Mesendoderm (in vitro differentiated cells): ENCODE data around the gene ARHGEF6.

Experiments used
- DNase-seq: peaks from one replicate; pipeline ENCODE4 v3.0.0; 2013
- H2AK5ac ChIP-seq: 2 replicates; pipeline ENCODE4 v1.6.1; 2013; ENCODE audit warnings: low read length, inconsistent platforms
- H2BK120ac ChIP-seq: 2 replicates; pipeline ENCODE4 v1.6.1; 2013; ENCODE audit warnings: low read depth, mild to moderate bottlenecking, low read length, moderate library complexity, mixed read lengths
- H2BK15ac ChIP-seq: replicated peaks from 2 replicates; pipeline ENCODE4 v1.6.1; 2013; ENCODE audit warnings: low read depth, mild to moderate bottlenecking, moderate library complexity
- H2BK5ac ChIP-seq: 2 replicates; pipeline ENCODE4 v1.6.1; 2013; ENCODE audit warnings: low read length, inconsistent platforms
- H3K18ac ChIP-seq: 2 replicates; pipeline ENCODE4 v1.6.1; 2013; ENCODE audit warnings: mild to moderate bottlenecking, low read length, mixed read lengths
- H3K23ac ChIP-seq: one replicate; pipeline ENCODE4 v1.6.1; 2013; ENCODE audit warnings: low read length
- H3K27ac ChIP-seq: 2 replicates; pipeline ENCODE4 v1.5.1; 2013; ENCODE audit warnings: low read depth, mild to moderate bottlenecking, inconsistent platforms, low read length, moderate library complexity
- H3K27me3 ChIP-seq: 2 replicates; pipeline ENCODE4 v1.6.1; 2013; ENCODE audit warnings: low read length, control low read depth, mild to moderate bottlenecking, inconsistent platforms; ENCODE audit not compliant: insufficient read depth, poor library complexity
- H3K36me3 ChIP-seq: 2 replicates; pipeline ENCODE4 v1.6.1; 2013; ENCODE audit warnings: low read length, inconsistent platforms; ENCODE audit not compliant: control insufficient read depth, insufficient read depth
- H3K4ac ChIP-seq: one replicate; pipeline ENCODE4 v1.6.1; 2013; ENCODE audit warnings: low read depth, mild to moderate bottlenecking, low read length, moderate library complexity
- H3K4me1 ChIP-seq: 2 replicates; pipeline ENCODE4 v1.6.1; 2013; ENCODE audit warnings: low read depth, low read length, inconsistent platforms; ENCODE audit not compliant: control insufficient read depth
- H3K4me2 ChIP-seq: 2 replicates; pipeline ENCODE4 v1.6.1; 2013; ENCODE audit warnings: low read length
- H3K4me3 ChIP-seq: 2 replicates; pipeline ENCODE4 v1.5.1; 2013; ENCODE audit warnings: mild to moderate bottlenecking, low read length
- H3K56ac ChIP-seq: one replicate; pipeline ENCODE4 v1.6.1; 2013; ENCODE audit warnings: low read length
- H3K79me1 ChIP-seq: 2 replicates; pipeline ENCODE4 v1.6.1; 2013; ENCODE audit warnings: low read length, inconsistent platforms
- H3K79me2 ChIP-seq: 2 replicates; pipeline ENCODE4 v1.6.1; 2013; ENCODE audit warnings: mild to moderate bottlenecking, low read length; ENCODE audit not compliant: control insufficient read depth, insufficient read depth
- H3K9ac ChIP-seq: 2 replicates; pipeline ENCODE4 v1.6.1; 2013; ENCODE audit warnings: low read length, inconsistent platforms
- H4K5ac ChIP-seq: one replicate; pipeline ENCODE4 v1.6.1; 2013; ENCODE audit warnings: low read length
- H4K8ac ChIP-seq: one replicate; pipeline ENCODE4 v1.6.1; 2013; ENCODE audit warnings: low read depth, mild to moderate bottlenecking, control low read depth, low read length, moderate library complexity
- WGBS: extraction: QIAGEN DNeasy Blood & Tissue Kit; methylation state at CpG from one replicate; pipeline ENCODE4 v1.1.7; 2013; ENCODE audit warnings: low lambda C conversion rate, missing lambda C conversion rate; ENCODE audit not compliant: insufficient coverage; ENCODE audit errors: extremely low coverage; 5-methylcytosine and 5-hydroxymethylcytosine counted together

Gene ARHGEF6

DNA sequence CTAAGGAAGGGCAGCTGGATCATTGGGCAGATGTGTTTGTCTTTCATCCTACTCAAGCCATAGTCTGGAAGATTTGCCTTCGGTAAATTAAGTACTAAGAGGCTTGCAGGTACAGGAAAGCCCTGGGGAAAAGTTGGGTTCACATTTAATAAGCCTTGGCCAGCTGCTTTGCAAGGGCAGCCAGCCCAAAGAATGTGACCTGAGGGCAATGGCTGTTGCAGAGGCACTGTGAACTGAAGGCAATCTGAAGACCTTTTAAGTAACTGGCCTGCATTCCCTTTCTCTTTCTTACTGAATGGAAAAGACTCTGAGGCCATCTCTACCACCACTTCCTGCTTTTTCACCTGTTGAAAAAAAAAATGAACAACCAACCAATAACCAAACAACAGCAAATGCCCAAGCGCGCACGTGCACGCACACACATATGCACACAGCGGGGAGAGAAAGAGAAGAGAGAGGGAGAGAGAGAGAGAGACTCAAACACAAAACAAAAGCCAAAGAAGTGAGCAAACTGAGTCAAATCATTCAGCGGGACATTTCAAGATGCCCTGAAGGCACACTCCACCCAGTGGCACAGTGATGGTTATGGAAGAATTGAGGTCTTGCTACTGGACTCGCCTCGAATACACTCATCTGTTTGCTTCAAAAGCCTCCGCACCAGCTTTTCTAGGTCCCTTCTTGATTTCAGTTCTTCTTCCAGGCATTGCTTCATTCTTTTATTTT, 113.1 kb downstream of the ARHGEF6 start:
- Histone ChIP-seq H3K79me2 (no peaks in the 10 kb centered on the region), H3K4me2 (no peak overlapping the region)
- DNase-seq: peak; percentile 33

GRCh38 chrX:136666088-136666487, 114.6 kb downstream of the ARHGEF6 start:
- no peak overlapping the region for H4K5ac ChIP-seq
- no peak overlapping the region for H3K18ac ChIP-seq
- H3K79me2 ChIP-seq: no peaks in the 10 kb centered on the region
- no peak overlapping the region for H4K8ac ChIP-seq
- WGBS: no CpG with 5 or more reads among the region's 1 CpG
- H3K4me1 ChIP-seq: no peaks in the 10 kb centered on the region
- no peak overlapping the region for H2BK5ac ChIP-seq
- H3K56ac ChIP-seq: no peak overlapping the region
- H3K4me3 ChIP-seq: no peak overlapping the region
- no peak overlapping the region for H3K23ac ChIP-seq
- H2BK15ac ChIP-seq: no peak overlapping the region
- H3K4me2 ChIP-seq: no peak overlapping the region
- no peak overlapping the region for H3K27ac ChIP-seq
- no peak overlapping the region for H3K9ac ChIP-seq
- no peak overlapping the region for H3K4ac ChIP-seq
- no peak overlapping the region for H2BK120ac ChIP-seq
- no peaks in the 10 kb centered on the region for H3K27me3 ChIP-seq
- DNase-seq: no peak
- H3K36me3 ChIP-seq: no peaks in the 10 kb centered on the region
- no peak overlapping the region for H2AK5ac ChIP-seq
- no peaks in the 10 kb centered on the region for H3K79me1 ChIP-seq

More for the DNA sequence above, 113.1 kb downstream of the ARHGEF6 start:
- WGBS: no CpG with 5 or more reads among the region's 10 CpGs
- H3K27me3 ChIP-seq: no peaks in the 10 kb centered on the region
- H3K27ac ChIP-seq: no peak overlapping the region
- no peak overlapping the region for H2BK15ac ChIP-seq
- no peak overlapping the region for H2AK5ac ChIP-seq
- H3K23ac ChIP-seq: no peak overlapping the region
- no peak overlapping the region for H4K5ac ChIP-seq
- H2BK120ac ChIP-seq: no peak overlapping the region
- H3K9ac ChIP-seq: no peak overlapping the region
- H3K4ac ChIP-seq: no peak overlapping the region
- H3K4me3 ChIP-seq: no peak overlapping the region
- H2BK5ac ChIP-seq: no peak overlapping the region
- no peak overlapping the region for H3K18ac ChIP-seq
- no peaks in the 10 kb centered on the region for H3K4me1 ChIP-seq
- no peak overlapping the region for H4K8ac ChIP-seq
- no peaks in the 10 kb centered on the region for H3K36me3 ChIP-seq
- H3K79me1 ChIP-seq: no peaks in the 10 kb centered on the region
- H3K56ac ChIP-seq: no peak overlapping the region

DNA sequence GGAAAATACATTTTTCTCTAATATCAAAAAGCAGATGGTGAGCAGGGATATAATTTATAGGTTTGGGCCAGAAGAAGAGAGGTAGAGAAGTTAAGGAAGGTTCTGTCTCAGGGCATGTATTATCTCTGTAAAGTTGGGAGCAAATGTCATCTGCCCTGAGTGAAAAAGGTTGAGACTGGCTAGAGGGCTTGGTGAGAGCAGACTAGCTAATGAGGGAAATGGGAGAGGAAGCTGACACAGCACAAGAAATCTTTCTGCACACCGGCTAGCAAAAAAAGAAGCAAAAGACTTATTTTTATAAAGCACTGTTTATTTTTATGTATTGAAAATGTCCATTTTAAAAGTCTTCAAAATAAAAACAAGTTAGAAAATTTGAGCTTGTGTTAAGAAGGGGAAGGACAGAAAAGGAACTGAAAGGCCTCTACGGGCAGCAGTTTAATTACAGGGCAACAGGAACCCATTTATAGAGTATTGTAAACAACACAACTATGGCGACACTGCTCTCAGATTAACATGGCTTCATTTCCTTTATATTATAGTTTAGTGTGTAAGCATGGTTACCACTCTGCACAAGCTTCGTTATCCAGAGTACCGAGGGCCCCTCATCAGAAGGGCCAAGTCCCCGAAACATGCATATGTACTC, 115.4 kb downstream of the ARHGEF6 start:
- Histone ChIP-seq H3K36me3 (no peaks in the 10 kb centered on the region), H4K8ac (no peak overlapping the region), H2BK5ac (no peak overlapping the region), H3K27me3 (no peaks in the 10 kb centered on the region), H2AK5ac (no peak overlapping the region), H3K4me3 (no peak overlapping the region), H3K27ac (no peak overlapping the region), H2BK15ac (no peak overlapping the region), H3K56ac (no peak overlapping the region), H2BK120ac (no peak overlapping the region), H3K79me2 (no peaks in the 10 kb centered on the region), H3K18ac (no peak overlapping the region), H4K5ac (no peak overlapping the region), H3K79me1 (no peaks in the 10 kb centered on the region), H3K4me2 (no peak overlapping the region), H3K23ac (no peak overlapping the region), H3K9ac (no peak overlapping the region), H3K4ac (no peak overlapping the region), H3K4me1 (no peaks in the 10 kb centered on the region)
- WGBS: no CpG with 5 or more reads among the region's 6 CpGs
- DNase-seq: no peak

GRCh38 chrX:136662976-136663375, 117.8 kb downstream of the ARHGEF6 start:
- Histone ChIP-seq H3K4ac (no peak overlapping the region), H3K18ac (no peak overlapping the region), H3K4me1 (no peaks in the 10 kb centered on the region), H3K79me1 (no peaks in the 10 kb centered on the region), H2BK120ac (no peak overlapping the region), H3K36me3 (no peaks in the 10 kb centered on the region), H3K27me3 (no peaks in the 10 kb centered on the region), H3K56ac (no peak overlapping the region), H3K27ac (no peak overlapping the region), H2BK15ac (no peak overlapping the region), H2BK5ac (no peak overlapping the region), H3K4me3 (no peak overlapping the region), H4K8ac (no peak overlapping the region), H2AK5ac (no peak overlapping the region), H3K9ac (no peak overlapping the region), H3K23ac (no peak overlapping the region), H3K4me2 (no peak overlapping the region), H3K79me2 (no peaks in the 10 kb centered on the region), H4K5ac (no peak overlapping the region)
- no peak for DNase-seq
- WGBS: no CpG with 5 or more reads among the region's 1 CpG

DNA sequence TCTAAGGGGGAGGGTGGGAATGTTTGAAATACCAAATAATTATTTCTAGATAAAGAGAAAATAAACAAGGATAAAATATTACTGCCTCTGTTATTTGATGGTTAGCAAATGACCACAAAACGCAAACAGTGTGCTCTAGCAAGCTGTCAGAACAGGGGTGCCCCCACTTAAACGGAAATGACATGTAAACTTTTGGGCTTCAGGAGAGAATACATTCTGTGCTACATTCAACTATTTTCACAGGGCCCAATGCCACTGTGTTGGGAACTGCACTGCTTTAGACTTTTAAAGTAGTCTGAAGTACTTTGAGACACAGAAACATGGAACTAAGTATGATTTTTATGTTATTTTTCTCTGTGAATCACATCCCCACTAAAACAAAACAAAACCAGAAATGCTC, 118.6 kb downstream of the ARHGEF6 start:
- Histone ChIP-seq H3K36me3 (no peaks in the 10 kb centered on the region), H3K4me2 (no peak overlapping the region), H2BK120ac (no peak overlapping the region), H2AK5ac (no peak overlapping the region), H3K79me2 (no peaks in the 10 kb centered on the region), H4K8ac (no peak overlapping the region), H3K27ac (no peak overlapping the region), H3K4me3 (no peak overlapping the region), H3K4ac (no peak overlapping the region), H3K18ac (no peak overlapping the region), H2BK5ac (no peak overlapping the region), H3K79me1 (no peaks in the 10 kb centered on the region), H3K9ac (no peak overlapping the region), H3K56ac (no peak overlapping the region), H3K27me3 (no peaks in the 10 kb centered on the region), H3K23ac (no peak overlapping the region), H2BK15ac (no peak overlapping the region), H4K5ac (no peak overlapping the region), H3K4me1 (no peaks in the 10 kb centered on the region)
- DNase-seq: no peak
- WGBS: no CpG with 5 or more reads among the region's 2 CpGs
